GM15510 (cell line): Measurements from ENCODE around the gene TMCC1.

Source experiments
- POLR2A ChIP-seq: IDR thresholded peaks from 3 replicates; pipeline ENCODE4 v1.6.1; 2011; ENCODE audit warnings: borderline replicate concordance; ENCODE audit not compliant: insufficient read length; ENCODE audit errors: extremely low read depth

The TMCC1 gene

GRCh38 chr3:129665024-129665768 is 228.3 kb downstream of the TMCC1 start:
- TF ChIP-seq POLR2A = no peak

GRCh38 chr3:129663930-129664646 is 229.4 kb downstream of the TMCC1 start:
- TF ChIP-seq POLR2A = no peak

GRCh38 chr3:129663045-129663446 is 230.5 kb downstream of the TMCC1 start:
- TF ChIP-seq POLR2A = no peak

- TF ChIP-seq POLR2A = no peak
Measured at GRCh38 chr3:129662191-129662608, 231.3 kb downstream of the TMCC1 start.

- TF ChIP-seq POLR2A = no peak
Measured at GRCh38 chr3:129661766-129662165, 231.7 kb downstream of the TMCC1 start.

- no peak for TF ChIP-seq POLR2A
Measured at GRCh38 chr3:129658110-129658843, 235.2 kb downstream of the TMCC1 start.

GRCh38 chr3:129657261-129658046 is 236.1 kb downstream of the TMCC1 start:
- TF ChIP-seq POLR2A = no peak

GRCh38 chr3:129656659-129657247 is 236.8 kb downstream of the TMCC1 start:
- TF ChIP-seq POLR2A = no peak

- no peak for TF ChIP-seq POLR2A
Measured at GRCh38 chr3:129655291-129655700, 238.2 kb downstream of the TMCC1 start.

- no peak for TF ChIP-seq POLR2A
Measured at GRCh38 chr3:129654131-129654530, 239.4 kb downstream of the TMCC1 start.

- no peak for TF ChIP-seq POLR2A
Measured at GRCh38 chr3:129653019-129653418, 240.5 kb downstream of the TMCC1 start.

GRCh38 chr3:129651435-129652202 is 241.9 kb downstream of the TMCC1 start:
- no peak for TF ChIP-seq POLR2A

- TF ChIP-seq POLR2A = no peak
Measured at GRCh38 chr3:129650256-129650872, 243.1 kb downstream of the TMCC1 start.
